HG02884 (cell line): Measurements from ENCODE around the gene PCDH10.

Experiments used
- ATAC-seq: cut with Tn5 transposase; IDR thresholded peaks from one replicate; pipeline ENCODE4 v1.9.1; 2021; ENCODE audit warnings: mild to moderate bottlenecking, moderate library complexity; ENCODE audit not compliant: unreplicated experiment

Gene PCDH10

GRCh38 chr4:133149364-133149695, 236 bp downstream of the PCDH10 start:
- no peak for ATAC-seq

- no peak for ATAC-seq
These were observed 908 bp downstream of the PCDH10 start for GRCh38 chr4:133149932-133150471.

GRCh38 chr4:133150486-133151340, 1.6 kb downstream of the PCDH10 start:
- no peak for ATAC-seq

GRCh38 chr4:133151341-133151690, 2.2 kb downstream of the PCDH10 start:
- no peak for ATAC-seq

GRCh38 chr4:133151691-133152329, 2.7 kb downstream of the PCDH10 start:
- ATAC-seq = no peak

- no peak for ATAC-seq
These were observed 3.3 kb downstream of the PCDH10 start for GRCh38 chr4:133152330-133152821.

GRCh38 chr4:133152831-133153481, 3.9 kb downstream of the PCDH10 start:
- no peak for ATAC-seq

GRCh38 chr4:133154725-133155124, 5.6 kb downstream of the PCDH10 start:
- no peak for ATAC-seq

- ATAC-seq = no peak
These were observed 7.0 kb downstream of the PCDH10 start for GRCh38 chr4:133156096-133156495.

- no peak for ATAC-seq
These were observed 7.5 kb downstream of the PCDH10 start for GRCh38 chr4:133156556-133156955.

- ATAC-seq = no peak
These were observed 8.5 kb downstream of the PCDH10 start for GRCh38 chr4:133157460-133158160.

GRCh38 chr4:133160853-133161252, 11.8 kb downstream of the PCDH10 start:
- no peak for ATAC-seq

- ATAC-seq = no peak
These were observed 12.6 kb downstream of the PCDH10 start for GRCh38 chr4:133161570-133162295.

GRCh38 chr4:133162941-133163340, 13.8 kb downstream of the PCDH10 start:
- no peak for ATAC-seq

- ATAC-seq = no peak
These were observed 29.9 kb downstream of the PCDH10 start for GRCh38 chr4:133178956-133179355.

GRCh38 chr4:133186210-133186609, 37.1 kb downstream of the PCDH10 start:
- no peak for ATAC-seq

GRCh38 chr4:133186845-133187244, 37.8 kb downstream of the PCDH10 start:
- no peak for ATAC-seq

- no peak for ATAC-seq
These were observed 39.5 kb downstream of the PCDH10 start for GRCh38 chr4:133188433-133189146.

GRCh38 chr4:133189147-133189517, 40.0 kb downstream of the PCDH10 start:
- ATAC-seq = no peak

- no peak for ATAC-seq
These were observed 41.0 kb downstream of the PCDH10 start for GRCh38 chr4:133190098-133190497.
